PFSK-1 (cell line): ENCODE data around the gene PAFAH1B2.

Experiments
- FOXP2 ChIP-seq: optimal IDR thresholded peaks from 2 replicates; pipeline ENCODE3; 2011; ENCODE audit warnings: borderline replicate concordance, control low read depth, inconsistent platforms; ENCODE audit not compliant: insufficient read depth; ENCODE audit errors: extremely low read length, extremely low read depth
- POLR2AphosphoS5 ChIP-seq: IDR thresholded peaks from 2 replicates; pipeline ENCODE4 v1.6.1; 2012; ENCODE audit warnings: low read depth, mild to moderate bottlenecking, control low read depth, low read length, moderate library complexity
- SIN3A ChIP-seq: IDR thresholded peaks from 2 replicates; pipeline ENCODE4 v1.6.1; 2012; ENCODE audit warnings: mild to moderate bottlenecking, low read length, moderate library complexity, borderline replicate concordance; ENCODE audit not compliant: insufficient read depth
- TAF1 ChIP-seq: IDR thresholded peaks from 2 replicates; pipeline ENCODE4 v1.6.1; 2012; ENCODE audit warnings: low read length, control low read depth, borderline replicate concordance; ENCODE audit not compliant: insufficient read depth
- TF ChIP-seq, protein P1 (sequence below), 2 experiments: IDR thresholded peaks; 2 replicates each; pipeline versions ENCODE4 v1.6.1 to v1.8.0; 2011 to 2012; ENCODE audit warnings: low read depth in 2 of 2, low read length in 2 of 2, control low read depth in 1 of 2, inconsistent platforms in 1 of 2, mild to moderate bottlenecking in 1 of 2, moderate library complexity in 1 of 2; ENCODE audit not compliant: insufficient read depth in 1 of 2

PAFAH1B2 gene

DNA sequence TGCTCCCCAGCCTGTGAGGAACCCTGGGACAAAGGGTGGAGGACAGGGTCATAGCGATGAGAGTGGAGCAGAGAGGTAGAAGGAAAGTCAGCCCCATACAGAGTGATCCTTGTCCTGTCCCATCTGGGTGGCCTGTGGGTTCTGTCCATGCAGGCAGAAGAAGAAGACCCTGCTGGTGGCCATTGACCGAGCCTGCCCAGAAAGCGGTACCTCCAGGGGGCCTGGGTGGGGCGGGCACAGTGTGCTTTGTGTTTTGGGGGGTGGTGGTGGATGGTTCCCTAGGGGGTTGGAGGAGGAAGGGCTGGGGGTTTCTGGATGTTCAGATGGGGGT is 42.3 kb downstream of the PAFAH1B2 start:
- TF ChIP-seq FOXP2 (no peak), SIN3A (no peak), POLR2AphosphoS5 (no peak), TAF1 (no peak)
- TF ChIP-seq, protein P1, sequence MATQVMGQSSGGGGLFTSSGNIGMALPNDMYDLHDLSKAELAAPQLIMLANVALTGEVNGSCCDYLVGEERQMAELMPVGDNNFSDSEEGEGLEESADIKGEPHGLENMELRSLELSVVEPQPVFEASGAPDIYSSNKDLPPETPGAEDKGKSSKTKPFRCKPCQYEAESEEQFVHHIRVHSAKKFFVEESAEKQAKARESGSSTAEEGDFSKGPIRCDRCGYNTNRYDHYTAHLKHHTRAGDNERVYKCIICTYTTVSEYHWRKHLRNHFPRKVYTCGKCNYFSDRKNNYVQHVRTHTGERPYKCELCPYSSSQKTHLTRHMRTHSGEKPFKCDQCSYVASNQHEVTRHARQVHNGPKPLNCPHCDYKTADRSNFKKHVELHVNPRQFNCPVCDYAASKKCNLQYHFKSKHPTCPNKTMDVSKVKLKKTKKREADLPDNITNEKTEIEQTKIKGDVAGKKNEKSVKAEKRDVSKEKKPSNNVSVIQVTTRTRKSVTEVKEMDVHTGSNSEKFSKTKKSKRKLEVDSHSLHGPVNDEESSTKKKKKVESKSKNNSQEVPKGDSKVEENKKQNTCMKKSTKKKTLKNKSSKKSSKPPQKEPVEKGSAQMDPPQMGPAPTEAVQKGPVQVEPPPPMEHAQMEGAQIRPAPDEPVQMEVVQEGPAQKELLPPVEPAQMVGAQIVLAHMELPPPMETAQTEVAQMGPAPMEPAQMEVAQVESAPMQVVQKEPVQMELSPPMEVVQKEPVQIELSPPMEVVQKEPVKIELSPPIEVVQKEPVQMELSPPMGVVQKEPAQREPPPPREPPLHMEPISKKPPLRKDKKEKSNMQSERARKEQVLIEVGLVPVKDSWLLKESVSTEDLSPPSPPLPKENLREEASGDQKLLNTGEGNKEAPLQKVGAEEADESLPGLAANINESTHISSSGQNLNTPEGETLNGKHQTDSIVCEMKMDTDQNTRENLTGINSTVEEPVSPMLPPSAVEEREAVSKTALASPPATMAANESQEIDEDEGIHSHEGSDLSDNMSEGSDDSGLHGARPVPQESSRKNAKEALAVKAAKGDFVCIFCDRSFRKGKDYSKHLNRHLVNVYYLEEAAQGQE (IDR thresholded peaks at IDR 0.05; ENCODE audit: insufficient read depth in 1 of 2, low read depth in 2 of 2, low read length in 2 of 2): no peak

DNA sequence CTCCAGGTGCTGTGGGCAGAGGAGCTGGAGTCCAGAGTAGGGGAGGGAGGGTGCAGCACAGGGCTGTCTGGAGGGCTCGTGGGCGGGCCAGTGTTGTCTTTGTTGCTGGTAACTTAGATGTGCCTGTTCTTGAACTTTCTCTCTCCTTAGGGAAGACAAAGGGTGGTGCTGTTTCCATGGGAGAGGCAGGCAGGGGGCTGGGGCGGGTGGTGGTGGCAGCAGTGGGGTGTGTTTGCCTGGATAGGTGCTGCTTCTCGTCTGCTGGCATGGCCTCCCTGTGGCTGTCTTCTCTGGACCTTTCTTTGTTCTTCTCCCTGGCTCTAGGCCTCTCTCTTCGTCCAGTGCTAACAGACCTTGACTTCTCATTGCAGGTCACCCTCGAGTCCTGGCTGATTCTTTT is 42.9 kb downstream of the PAFAH1B2 start:
- no peak for TF ChIP-seq SIN3A
- TF ChIP-seq, protein P1 (IDR thresholded peaks at IDR 0.05; ENCODE audit: insufficient read depth in 1 of 2, low read depth in 2 of 2, low read length in 2 of 2): no peak
- TF ChIP-seq FOXP2: no peak
- no peak for TF ChIP-seq TAF1
- TF ChIP-seq POLR2AphosphoS5: no peak

DNA sequence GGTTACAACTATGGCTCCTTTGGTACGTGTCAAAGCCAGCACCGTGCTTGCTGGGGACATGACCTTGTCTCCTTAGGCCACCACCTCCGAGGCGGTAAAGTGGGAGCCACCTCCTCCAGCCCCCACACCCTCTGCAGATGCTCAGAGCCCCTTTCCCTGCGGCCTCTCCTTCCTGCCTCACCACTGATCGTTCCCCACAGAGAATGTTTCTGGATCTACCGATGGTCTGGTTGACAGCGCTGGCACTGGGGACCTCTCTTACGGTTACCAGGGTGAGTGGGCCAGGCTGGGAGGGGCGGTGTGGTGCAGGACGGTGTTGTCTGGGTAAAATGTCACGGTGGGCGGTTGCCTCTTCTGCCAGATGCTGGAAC is 43.3 kb downstream of the PAFAH1B2 start:
- TF ChIP-seq SIN3A: no peak
- no peak for TF ChIP-seq POLR2AphosphoS5
- TF ChIP-seq FOXP2: no peak
- TF ChIP-seq, protein P1 (IDR thresholded peaks at IDR 0.05; ENCODE audit: insufficient read depth in 1 of 2, low read depth in 2 of 2, low read length in 2 of 2): no peak
- no peak for TF ChIP-seq TAF1

DNA sequence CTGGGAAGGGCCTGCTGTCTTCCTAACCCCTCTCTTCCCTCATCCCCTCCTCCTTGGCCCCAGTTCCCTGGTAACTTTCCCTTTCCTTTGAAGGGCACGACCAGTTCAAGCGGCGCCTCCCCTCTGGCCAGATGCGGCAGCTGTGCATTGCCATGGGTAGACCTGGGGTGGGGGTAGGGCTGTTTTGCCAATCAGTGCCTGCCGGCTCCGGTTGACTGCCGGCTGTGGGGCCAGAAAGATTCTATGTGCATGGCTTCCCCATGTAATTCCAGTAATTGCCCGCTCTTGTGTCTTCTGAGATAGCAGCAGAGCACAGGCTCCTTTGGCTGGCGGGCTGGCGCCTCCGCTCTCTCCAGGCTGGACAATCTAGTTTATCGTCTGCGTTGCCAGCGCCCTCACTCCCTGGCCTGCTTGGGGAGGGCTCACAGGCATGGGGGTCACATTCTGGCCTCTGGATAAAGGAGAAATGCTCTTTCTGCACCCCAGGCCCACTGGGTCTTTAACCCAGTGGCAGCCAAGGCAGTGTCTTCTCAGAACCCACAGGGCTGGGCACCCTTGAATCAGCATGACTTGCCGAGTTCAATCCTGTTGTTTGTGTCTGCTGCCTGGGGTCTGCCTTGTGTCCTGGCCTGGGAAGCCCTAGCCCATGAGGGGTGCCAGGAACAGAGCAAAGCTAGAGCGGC is 43.9 kb downstream of the PAFAH1B2 start:
- TF ChIP-seq POLR2AphosphoS5 (no peak), FOXP2 (no peak), SIN3A (no peak)

DNA sequence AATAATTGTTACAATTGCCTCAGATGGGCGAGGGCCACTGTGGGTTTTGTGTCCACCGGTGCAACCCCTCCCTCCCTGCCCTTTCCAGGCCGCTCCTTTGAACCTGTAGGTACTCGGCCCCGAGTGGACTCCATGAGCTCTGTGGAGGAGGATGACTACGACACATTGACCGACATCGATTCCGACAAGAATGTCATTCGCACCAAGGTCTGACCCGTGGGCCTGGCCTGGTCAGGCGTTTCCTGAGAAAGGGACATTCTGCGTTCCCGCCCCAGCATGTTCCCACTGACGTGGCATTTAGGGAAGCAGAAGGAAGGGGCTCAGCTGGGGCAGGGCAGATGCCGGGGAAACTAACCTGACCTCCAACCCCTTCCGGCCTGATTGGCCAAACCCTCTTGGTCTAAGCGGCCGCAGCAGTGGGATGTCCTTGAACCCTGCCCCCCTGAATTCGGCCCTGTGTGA is 44.6 kb downstream of the PAFAH1B2 start:
- TF ChIP-seq SIN3A: no peak
- TF ChIP-seq FOXP2: no peak
- TF ChIP-seq POLR2AphosphoS5: no peak

DNA sequence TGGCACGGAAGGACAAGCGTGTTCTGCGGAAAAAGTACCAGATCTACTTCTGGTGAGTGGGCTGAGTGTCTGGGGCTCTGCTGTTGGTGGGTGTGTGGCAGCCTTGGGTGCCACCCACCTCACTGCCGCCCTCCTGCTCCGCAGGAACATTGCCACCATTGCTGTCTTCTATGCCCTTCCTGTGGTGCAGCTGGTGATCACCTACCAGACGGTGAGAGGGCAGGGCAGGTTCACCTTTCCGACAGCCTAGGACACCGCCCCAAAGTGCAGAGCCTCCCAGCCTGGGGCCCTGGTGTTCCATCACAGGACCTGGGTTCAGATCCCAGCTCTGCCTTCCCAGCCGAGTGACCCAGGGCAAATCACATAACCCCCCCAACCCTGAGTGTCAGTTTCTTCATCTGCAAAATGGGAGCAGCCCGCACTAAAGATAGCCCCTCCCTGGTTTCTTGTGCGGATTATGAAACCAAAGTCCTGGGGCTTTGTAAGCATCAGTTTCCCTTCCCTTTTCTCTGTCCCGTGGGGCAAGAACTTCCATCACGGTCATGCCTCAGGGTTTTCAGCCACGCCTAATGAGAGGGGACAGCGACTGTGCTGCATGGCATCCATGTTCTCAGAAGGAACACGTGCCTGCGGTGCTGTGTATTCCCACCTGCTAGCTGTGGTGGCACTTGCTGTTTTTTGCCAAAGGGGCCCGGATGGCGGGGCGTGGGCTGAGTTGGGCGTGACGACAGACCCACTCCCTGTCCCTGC is 45.3 kb downstream of the PAFAH1B2 start:
- TF ChIP-seq POLR2AphosphoS5 (no peak), TAF1 (no peak), FOXP2 (no peak), SIN3A (no peak)
- TF ChIP-seq, protein P1 (IDR thresholded peaks at IDR 0.05; ENCODE audit: insufficient read depth in 1 of 2, low read depth in 2 of 2, low read length in 2 of 2): no peak
